Pancreas (tissue), 10 donors: ENCODE data around the gene WWP2. TPM values are rescaled to one million over a fixed set of nuclear protein-coding genes. Genes with fewer than 3 reads are reported as not detected.

ENCODE experiments used
- ATAC-seq, 4 donors: fragments of 200-7000 bp; cut with Tn5 transposase; one replicate each; pipeline versions ENCODE4 v1.8.0 to v1.9.1; 2020; ENCODE audit warnings: mild to moderate bottlenecking in 4 of 4, moderate library complexity in 4 of 4
- DNase-seq, 6 donors: peaks; one replicate each; pipeline ENCODE4 v3.0.0-alpha.2; 2020
- FAIRE-seq: peaks from 2 replicates; lab custom pipeline; 2012; peaks lifted over from hg19 to GRCh38; lab: Jason Lieb, UNC
- H3K27ac ChIP-seq, 4 donors: fragments of 200-600 bp; sonication (generic); 1 replicate in 3 of 4; 2 replicates in 1 of 4; pipeline versions ENCODE4 v1.5.0 to v1.8.0; 2020
- H3K27me3 ChIP-seq, 4 donors: fragments of 200-600 bp; one replicate each; pipeline ENCODE4 v1.8.0; 2021
- H3K36me3 ChIP-seq, 3 donors: fragments of 200-600 bp; sonication (generic) in 1 of 3; one replicate each; pipeline versions ENCODE4 v1.5.0 to v1.8.0; 2020 to 2021
- H3K4me1 ChIP-seq, 3 donors: fragments of 200-600 bp; one replicate each; pipeline ENCODE4 v1.8.0; 2021
- H3K4me3 ChIP-seq, 4 donors: fragments of 200-600 bp; sonication (generic) in 2 of 4; one replicate each; pipeline versions ENCODE4 v1.5.0 to v1.8.0; 2020 to 2021
- H3K9me3 ChIP-seq, 4 donors: fragments of 200-600 bp; one replicate each; pipeline ENCODE4 v1.8.0; 2021
- CTCF ChIP-seq, 4 donors: fragments of 200-600 bp; sonication (generic) in 3 of 4; IDR thresholded peaks; one replicate each; pipeline versions ENCODE4 v1.5.0 to v1.8.0; 2021; ENCODE audit warnings: antibody characterized with exemption in 4 of 4
- WGBS, 2 donors: extraction: QIAGEN DNeasy Blood & Tissue Kit; methylation state at CpG; one replicate each; pipeline ENCODE4 v1.1.7; 2013; 5-methylcytosine and 5-hydroxymethylcytosine counted together
- intact Hi-C, 3 donors: fragments of 100-400 bp; cut with DNase I; formaldehyde crosslinking; loops; one replicate each; pipeline versions ENCODE4 v1.11.1 to v1.14.2; 2022
- polyA plus RNA-seq, 2 donors: library from polyadenylated mRNA; stranded (reverse); fragments of 200-250 nt; gene quantifications; one replicate each; pipeline ENCODE4 v1.2.3, GENCODE V29; 2013
- total RNA-seq, 6 donors: library from RNA; stranded (reverse); fragmentation: NEBNext Ultra II Directional in 4 of 6; extraction: Animal tissue kit (Norgen Biotek cat#: 25700) in 4 of 6; gene quantifications; one replicate each; pipeline versions ENCODE4 v1.2.1 to v1.2.4, GENCODE V29; 2021 to 2023
- donor health status: healthy with polysubstance abuse.
- donor health status: DM: no; HTN: no; CAD: no; lungs with moderate emphysema.
- donor health status: DM: no; HTN: no; CAD: no.
- donor health status: control.
- donor health status: control.
- donor health status: Bipolar disorder and iron deficiency.
- donor health status: DM: yes; HTN: yes; CAD: no.
- donor health status: DM: no; HTN: no; CAD: no.
- donor health status: DM: no; HTN: no; CAD: no.
- donor health status: DM: yes; HTN: yes; CAD: no.

The WWP2 gene
- total and polyA plus RNA-seq, 8 donors, result 27.4 to 50.4 (median 35.4) TPM

- WGBS, 2 donors, result 90 to 93% methylated on average over 6 of the region's 6 CpGs
- no peak for TF ChIP-seq CTCF (IDR thresholded peaks at IDR 0.05)
- H3K27ac ChIP-seq, result no peak overlapping the region
- no peak overlapping the region for H3K4me3 ChIP-seq
- no peaks in the 10 kb centered on the region for H3K4me1 ChIP-seq
- no peaks in the 10 kb centered on the region for H3K9me3 ChIP-seq
- no peak for ATAC-seq
- H3K36me3 ChIP-seq, result no peaks in the 10 kb centered on the region
- no peaks in the 10 kb centered on the region for H3K27me3 ChIP-seq
- no peak for FAIRE-seq
- no peak for DNase-seq
- intact Hi-C loops, result no loop called here
Measured at GRCh38 chr16:69732101-69732500, 30.0 kb upstream of the WWP2 start.

GRCh38 chr16:69741519-69741918 lies 20.6 kb upstream of the WWP2 start:
- Histone ChIP-seq H3K27me3 (no peaks in the 10 kb centered on the region), H3K27ac (no peak overlapping the region), H3K4me1 (no peaks in the 10 kb centered on the region), H3K4me3 (no peak overlapping the region), H3K36me3 (peaks cover 6 to 55% (median 19%) of the 10 kb centered on the region in 3 donors), H3K9me3 (no peaks in the 10 kb centered on the region)
- no peak for FAIRE-seq
- 83 to 85% methylated on average over 8 of the region's 8 CpGs for WGBS, 2 donors
- intact Hi-C loops, result no loop called here
- DNase-seq, result no peak
- ATAC-seq, result peak in 2 of 4 donors; percentile 8 to 23
- no peak for TF ChIP-seq CTCF (IDR thresholded peaks at IDR 0.05)

- ATAC-seq (peak; percentile 47 to 70 (median 60)), DNase-seq (peak; percentile 44 to 88 (median 64)), FAIRE-seq (no peak)
- no peaks in the 10 kb centered on the region for H3K27me3 ChIP-seq
- H3K4me3 ChIP-seq, result no peak overlapping the region
- intact Hi-C loops, result no loop called here
- no peaks in the 10 kb centered on the region for H3K9me3 ChIP-seq
- no peaks in the 10 kb centered on the region for H3K4me1 ChIP-seq
- no peak overlapping the region for H3K27ac ChIP-seq
- no peak for TF ChIP-seq CTCF (IDR thresholded peaks at IDR 0.05)
- peaks cover 6 to 57% (median 20%) of the 10 kb centered on the region in 3 donors for H3K36me3 ChIP-seq
- WGBS, 2 donors, result 85 to 86% methylated on average over 38 to 41 of the region's 41 CpGs
Measured at GRCh38 chr16:69741951-69742904, 19.9 kb upstream of the WWP2 start.

GRCh38 chr16:69744363-69745231 lies 17.5 kb upstream of the WWP2 start:
- Histone ChIP-seq H3K27me3 (no peaks in the 10 kb centered on the region), H3K4me1 (no peaks in the 10 kb centered on the region), H3K27ac (no peak overlapping the region), H3K4me3 (no peak overlapping the region), H3K36me3 (peaks cover 6 to 80% (median 41%) of the 10 kb centered on the region in 3 donors), H3K9me3 (no peaks in the 10 kb centered on the region)
- ATAC-seq (no peak), DNase-seq (no peak), FAIRE-seq (no peak)
- 91 to 92% methylated on average over 35 of the region's 35 CpGs for WGBS, 2 donors
- intact Hi-C loops, result no loop called here
- no peak for TF ChIP-seq CTCF (IDR thresholded peaks at IDR 0.05)
